ENCODE data around the gene PEPD. TPM values are rescaled to one million over a fixed set of nuclear protein-coding genes. Genes with fewer than 3 reads are reported as not detected.

Gene PEPD
- total RNA-seq, 1 donor from 2014 or later = 112 TPM

- Histone ChIP-seq H3K4me3 (no peak overlapping the region), H3K27ac (no peak overlapping the region), H3K27me3 (no peaks in the 10 kb centered on the region), H3K9me3 (no peaks in the 10 kb centered on the region), H3K4me1 (no peaks in the 10 kb centered on the region), H3K36me3 (peaks cover 15 to 39% of the 10 kb centered on the region in 2 donors)
- no peak for DNase-seq (ENCODE audit: low spot score in 2 of 2)
- intact Hi-C loops (cut with DNase I) = no loop called here
- TF ChIP-seq CTCF (IDR thresholded peaks at IDR 0.05) = no peak
These were observed 23.1 kb downstream of the PEPD start for GRCh38 chr19:33498391-33499000.

GRCh38 chr19:33497778-33498175 is 23.8 kb downstream of the PEPD start:
- no peaks in the 10 kb centered on the region for H3K4me1 ChIP-seq
- H3K9me3 ChIP-seq = no peaks in the 10 kb centered on the region
- H3K27ac ChIP-seq = no peak overlapping the region
- TF ChIP-seq CTCF (IDR thresholded peaks at IDR 0.05) = no peak
- no peak for DNase-seq (ENCODE audit: low spot score in 2 of 2)
- intact Hi-C loops (cut with DNase I) = no loop called here
- H3K27me3 ChIP-seq = no peaks in the 10 kb centered on the region
- peaks cover 15 to 39% of the 10 kb centered on the region in 2 donors for H3K36me3 ChIP-seq
- H3K4me3 ChIP-seq = no peak overlapping the region

- Histone ChIP-seq H3K27me3 (no peaks in the 10 kb centered on the region), H3K36me3 (peaks cover 15 to 39% of the 10 kb centered on the region in 2 donors), H3K4me3 (no peak overlapping the region), H3K9me3 (no peaks in the 10 kb centered on the region), H3K27ac (no peak overlapping the region), H3K4me1 (no peaks in the 10 kb centered on the region)
- no peak for TF ChIP-seq CTCF (IDR thresholded peaks at IDR 0.05)
- no peak for DNase-seq (ENCODE audit: low spot score in 2 of 2)
- intact Hi-C loops (cut with DNase I) = no loop called here
These were observed 24.3 kb downstream of the PEPD start for GRCh38 chr19:33497131-33497777.

GRCh38 chr19:33496038-33496895 is 25.3 kb downstream of the PEPD start:
- Histone ChIP-seq H3K9me3 (no peaks in the 10 kb centered on the region), H3K4me1 (no peaks in the 10 kb centered on the region), H3K27me3 (no peaks in the 10 kb centered on the region), H3K4me3 (no peak overlapping the region), H3K36me3 (peaks cover 15 to 39% of the 10 kb centered on the region in 2 donors), H3K27ac (no peak overlapping the region)
- no peak for DNase-seq (ENCODE audit: low spot score in 2 of 2)
- intact Hi-C loops (cut with DNase I) = no loop called here
- no peak for TF ChIP-seq CTCF (IDR thresholded peaks at IDR 0.05)

- no peak for DNase-seq (ENCODE audit: low spot score in 2 of 2)
- intact Hi-C loops (cut with DNase I) = no loop called here
- Histone ChIP-seq H3K9me3 (no peaks in the 10 kb centered on the region), H3K36me3 (peaks cover 3 to 19% of the 10 kb centered on the region in 2 donors), H3K4me1 (no peaks in the 10 kb centered on the region), H3K4me3 (no peak overlapping the region), H3K27me3 (no peaks in the 10 kb centered on the region), H3K27ac (no peak overlapping the region)
- no peak for TF ChIP-seq CTCF (IDR thresholded peaks at IDR 0.05)
These were observed 28.0 kb downstream of the PEPD start for GRCh38 chr19:33493401-33494275.
